SK-MEL-5 (cell line): ENCODE data around the gene EPHB2. TPM values are rescaled to one million over a fixed set of nuclear protein-coding genes. Genes with fewer than 3 reads are reported as not detected.

Source experiments
- DNase-seq: peaks from one replicate; pipeline ENCODE4 v3.0.0-alpha.2; 2016; ENCODE audit warnings: low read depth, low spot score
- in situ Hi-C: cut with HindIII; loops from 2 replicates; pipeline ENCODE4 v1.10.0; 2016; ENCODE audit warnings: low sequenced_read_pairs, high pct_unique_total_duplicates, low pct_unique_long_range_greater_than_20kb
- total RNA-seq: library from RNA; depleted of rRNA; stranded (reverse); fragments of >200 nt; shearing (Covaris generic); gene quantifications from 2 replicates; pipeline ENCODE4 v1.2.3, GENCODE V29; 2014

EPHB2 gene
- total RNA-seq, 1 experiment from 2014 or later, result 1.3 TPM

DNA sequence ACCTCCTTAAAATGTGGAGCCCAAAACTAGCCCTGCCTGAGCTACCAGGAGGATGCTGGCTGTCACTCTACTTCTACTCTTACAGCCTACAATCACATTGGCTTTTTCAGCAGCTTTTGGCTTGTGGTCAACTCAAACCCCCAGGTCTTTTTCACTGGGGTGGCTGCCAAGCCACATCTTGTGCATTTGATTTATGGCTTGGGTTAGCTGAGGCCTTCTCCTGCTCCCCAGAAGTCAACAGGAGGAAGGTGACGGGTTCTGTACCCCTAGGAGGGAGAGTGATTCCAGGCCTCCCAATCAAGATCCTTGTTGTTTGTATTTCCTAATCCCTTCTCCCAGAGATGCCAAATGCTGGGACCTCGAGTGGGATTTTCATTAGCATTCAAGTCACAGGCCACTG lies 137.8 kb downstream of the EPHB2 start:
- no peak for DNase-seq
- in situ Hi-C loops, result no loop called here

DNA sequence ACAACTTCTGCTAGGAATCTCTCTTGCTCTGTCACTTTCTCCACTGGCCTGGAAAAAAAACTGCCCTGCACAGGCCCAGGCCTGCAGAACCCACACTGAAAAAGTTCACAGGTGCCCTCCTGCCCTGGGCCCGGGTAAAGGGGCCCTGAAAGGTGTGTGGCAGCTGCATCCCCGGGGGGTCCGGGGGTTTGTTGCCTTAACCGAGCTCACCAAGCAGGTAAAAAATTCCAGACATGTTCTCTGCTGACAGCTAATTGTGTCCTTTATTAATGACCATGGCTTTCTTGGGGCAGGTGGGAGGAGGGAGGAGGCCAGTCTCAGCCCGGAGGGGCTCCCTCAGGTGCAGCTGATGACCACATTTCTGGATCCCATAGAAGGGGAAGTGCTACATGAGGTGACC lies 139.1 kb downstream of the EPHB2 start:
- no peak for DNase-seq
- in situ Hi-C loops, result no loop called here

DNA sequence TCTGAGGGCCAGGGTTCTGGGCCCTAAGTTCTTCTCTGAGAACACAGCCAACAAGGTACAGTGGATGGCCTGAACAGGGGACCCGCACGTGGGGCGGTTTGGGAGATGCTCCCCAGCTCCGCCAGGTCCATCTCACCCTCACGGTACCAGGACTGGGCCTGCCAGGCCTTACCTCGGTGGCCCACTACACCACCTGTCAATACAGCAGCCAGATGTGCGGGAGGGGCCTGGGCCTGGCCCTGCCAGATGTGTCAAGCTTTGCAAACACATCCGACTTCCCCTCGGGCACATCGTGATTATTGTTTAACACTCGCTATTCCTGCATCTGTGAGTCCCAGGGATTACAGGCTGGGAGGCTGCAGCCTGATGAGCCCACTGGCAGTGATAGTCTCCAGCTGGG lies 139.6 kb downstream of the EPHB2 start:
- in situ Hi-C loops, result no loop called here
- no peak for DNase-seq

DNA sequence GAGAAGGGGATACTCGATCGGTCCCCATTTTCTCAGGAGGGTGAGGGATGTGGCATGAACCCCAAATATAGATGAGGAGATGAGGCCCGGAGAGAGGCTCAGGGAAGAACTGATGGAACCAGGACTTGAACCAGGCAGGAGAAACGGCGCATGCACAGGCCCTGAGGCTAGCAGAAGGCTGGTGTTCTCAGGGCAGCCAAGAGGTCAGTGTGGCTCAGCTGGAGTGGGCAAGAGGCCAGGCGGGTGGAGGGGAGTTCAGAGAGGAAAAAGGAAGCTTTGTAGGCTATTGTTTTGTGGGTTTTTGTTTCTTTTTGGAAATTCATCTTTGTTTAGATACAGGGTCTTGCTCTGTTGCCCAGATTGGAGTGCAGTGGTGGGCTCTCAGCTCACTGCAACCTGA lies 140.0 kb downstream of the EPHB2 start:
- in situ Hi-C loops, result no loop called here
- no peak for DNase-seq

DNA sequence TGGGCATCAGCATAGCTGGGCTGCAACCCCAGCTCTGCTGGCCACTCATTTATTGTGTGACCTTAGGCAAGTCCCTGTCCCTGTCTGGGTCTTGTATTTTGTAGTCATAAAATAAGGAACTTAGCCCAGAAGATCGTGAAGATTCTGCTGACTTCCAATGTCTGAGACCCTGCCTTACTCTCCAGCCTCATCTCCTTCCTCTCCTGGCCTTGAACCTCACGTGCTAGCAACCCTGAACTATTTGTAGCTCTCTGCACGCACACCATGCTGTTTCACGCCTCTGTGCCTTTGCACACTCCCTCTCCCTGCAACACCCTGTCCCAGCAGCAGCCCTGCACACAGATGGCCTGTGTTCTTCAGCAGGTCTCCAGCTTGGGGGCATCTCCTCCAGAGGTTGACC lies 140.9 kb downstream of the EPHB2 start:
- in situ Hi-C loops, result no loop called here
- DNase-seq, result no peak

DNA sequence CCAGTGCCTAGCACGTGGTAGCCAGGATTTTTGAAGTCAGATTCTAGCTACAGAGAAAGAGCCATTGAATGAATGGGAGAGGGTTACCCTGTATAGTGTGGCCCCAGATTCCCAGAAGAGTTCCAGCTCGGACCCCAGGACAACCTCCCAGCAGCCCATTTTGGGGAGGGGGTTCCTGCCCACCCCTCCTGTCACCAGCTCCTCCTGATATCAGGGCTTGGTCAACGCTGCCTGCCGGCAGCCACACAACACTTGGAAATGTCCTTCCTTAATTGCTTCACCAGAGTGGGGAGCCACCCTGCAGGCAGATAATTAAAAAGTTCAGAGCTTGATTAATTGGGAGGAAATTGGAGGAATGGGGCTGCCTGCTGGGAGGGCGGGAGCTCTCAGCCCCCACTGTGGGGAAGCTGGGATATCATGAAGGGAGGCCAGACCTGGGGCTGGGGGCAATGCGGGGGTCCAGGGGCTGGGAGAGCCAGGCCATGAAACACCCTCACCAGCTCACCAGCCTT lies 141.6 kb downstream of the EPHB2 start:
- in situ Hi-C loops, result no loop called here
- no peak for DNase-seq

DNA sequence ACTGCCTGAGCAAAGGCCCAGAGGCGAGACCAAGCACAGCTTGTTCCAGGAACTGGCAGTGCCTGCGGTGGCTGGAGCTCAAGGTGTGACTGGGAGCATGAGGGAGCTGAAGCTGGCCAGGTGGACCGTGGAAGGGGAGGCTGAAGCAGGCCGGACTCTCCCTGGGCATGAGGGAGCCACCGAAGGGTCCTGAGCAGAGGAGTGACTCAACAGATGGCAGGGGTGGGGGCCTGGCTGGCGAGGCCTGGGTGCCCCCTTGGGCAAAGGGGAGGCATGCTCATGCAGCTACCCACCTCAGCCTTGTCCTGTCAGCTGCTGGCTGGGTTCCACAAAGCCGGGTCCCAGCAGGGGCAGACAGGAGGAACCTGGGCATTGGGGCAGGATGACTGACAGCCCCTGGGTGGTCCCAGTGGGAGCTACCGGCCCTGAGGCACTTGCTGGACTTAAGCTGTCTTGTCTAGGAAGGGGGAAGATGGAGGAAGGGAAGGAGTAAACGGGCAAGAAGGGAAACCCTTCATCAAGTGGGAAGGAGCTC lies 143.1 kb downstream of the EPHB2 start:
- no peak for DNase-seq
- in situ Hi-C loops, result no loop called here

DNA sequence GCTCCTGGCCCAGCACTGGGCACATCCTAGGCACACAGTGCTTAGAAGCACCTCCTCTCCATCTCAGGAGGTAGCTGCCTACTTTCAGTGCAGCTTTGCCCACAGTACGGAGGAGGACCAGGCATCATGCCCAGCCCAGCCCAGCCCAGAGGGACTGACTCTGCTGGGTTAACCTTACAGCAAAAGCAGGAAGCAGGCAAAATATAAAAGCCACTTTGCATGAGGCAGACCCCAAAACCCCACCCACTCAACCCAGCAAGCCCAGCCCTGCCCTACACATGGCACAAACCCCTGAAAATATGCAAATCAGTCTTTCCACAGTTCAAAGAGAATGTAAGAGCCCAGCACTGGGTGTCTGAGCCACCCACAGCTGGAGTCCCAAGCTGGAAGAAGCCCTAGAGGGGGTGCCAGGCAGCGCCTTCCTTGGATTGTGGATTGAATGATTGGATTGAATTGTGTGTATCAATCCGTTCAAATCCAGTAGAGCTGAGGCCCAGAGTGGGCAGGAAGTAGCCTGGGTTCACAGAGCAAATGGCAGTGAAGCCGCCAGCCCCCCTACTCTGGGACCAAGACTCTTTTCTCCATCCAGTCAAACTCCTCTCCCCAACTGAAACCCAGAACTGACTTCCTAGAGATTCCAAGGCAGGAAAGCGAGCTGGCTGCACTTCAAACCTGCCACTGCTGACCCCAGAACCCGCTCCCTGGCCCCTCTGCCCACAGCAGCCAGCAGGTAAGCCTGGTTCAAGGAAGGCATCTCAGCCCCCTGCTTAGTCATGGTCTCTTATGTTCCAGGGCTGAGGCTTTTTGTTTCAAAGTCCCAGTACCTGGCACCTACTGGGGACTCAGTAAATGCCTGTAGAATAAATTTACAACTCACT lies 144.3 kb downstream of the EPHB2 start:
- in situ Hi-C loops, result no loop called here
- DNase-seq, result no peak

DNA sequence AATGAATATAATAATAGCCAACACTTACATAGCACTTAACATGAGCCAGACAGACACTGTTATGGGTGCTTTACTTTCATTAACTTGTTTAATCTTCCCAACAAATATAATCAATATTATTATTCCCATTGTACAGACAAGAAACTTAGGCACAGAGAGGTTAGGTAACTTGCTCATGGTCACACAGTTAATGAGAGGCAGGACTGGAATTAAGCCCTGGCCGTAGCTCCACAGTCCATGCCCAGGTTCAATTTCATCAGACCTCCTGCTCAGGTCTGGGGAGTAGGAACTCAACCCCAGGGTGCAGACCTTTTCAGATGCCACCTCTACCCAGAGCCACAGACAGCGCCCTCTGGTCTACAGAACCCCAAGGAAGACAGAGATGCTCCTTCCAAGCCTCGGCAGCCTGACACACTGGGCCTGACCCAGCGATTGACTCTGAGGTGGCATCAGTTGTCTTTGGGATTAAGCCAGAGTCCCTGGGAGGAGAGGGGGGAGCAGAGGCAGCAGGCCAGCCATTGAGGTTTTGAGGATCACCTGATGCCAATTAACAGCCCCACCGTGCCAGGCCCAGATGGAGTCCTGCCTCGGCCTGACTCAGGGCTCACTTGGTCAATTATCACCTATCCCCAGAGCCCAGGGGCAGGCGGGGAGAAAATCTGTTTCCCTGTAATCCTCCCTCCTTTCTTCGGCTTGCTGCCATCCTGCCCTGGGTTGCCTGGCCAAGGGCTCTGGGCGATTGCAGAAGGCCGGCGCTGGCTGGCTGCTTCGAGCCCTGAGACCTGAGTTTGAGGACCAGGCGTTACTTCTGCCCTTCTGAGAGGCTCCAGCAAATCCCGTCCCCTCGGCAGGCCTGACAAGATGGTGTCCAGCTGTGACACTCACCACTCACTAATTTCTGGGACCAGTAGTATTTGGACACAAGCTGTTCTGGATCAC lies 145.3 kb downstream of the EPHB2 start:
- no peak for DNase-seq
- in situ Hi-C loops, result no loop called here

DNA sequence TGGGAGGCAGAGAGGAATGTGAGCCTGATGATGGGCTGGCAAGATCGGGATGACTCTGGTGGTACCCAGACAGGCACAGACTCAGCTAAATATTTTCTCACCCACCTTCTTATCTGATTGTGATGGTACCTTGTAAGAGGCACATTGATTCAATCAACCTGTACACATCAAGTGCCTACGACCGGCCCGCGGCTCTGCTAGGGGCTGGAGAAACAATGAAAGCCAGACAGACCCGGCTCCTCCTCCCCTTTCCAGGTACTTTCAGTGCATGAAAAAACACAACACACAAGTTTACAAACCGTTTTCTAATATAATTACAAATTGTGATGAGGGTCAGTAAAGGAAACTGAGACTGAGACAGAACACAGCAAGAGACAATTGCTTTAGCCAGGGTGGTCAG lies 147.0 kb downstream of the EPHB2 start:
- no peak for DNase-seq
- in situ Hi-C loops, result no loop called here

DNA sequence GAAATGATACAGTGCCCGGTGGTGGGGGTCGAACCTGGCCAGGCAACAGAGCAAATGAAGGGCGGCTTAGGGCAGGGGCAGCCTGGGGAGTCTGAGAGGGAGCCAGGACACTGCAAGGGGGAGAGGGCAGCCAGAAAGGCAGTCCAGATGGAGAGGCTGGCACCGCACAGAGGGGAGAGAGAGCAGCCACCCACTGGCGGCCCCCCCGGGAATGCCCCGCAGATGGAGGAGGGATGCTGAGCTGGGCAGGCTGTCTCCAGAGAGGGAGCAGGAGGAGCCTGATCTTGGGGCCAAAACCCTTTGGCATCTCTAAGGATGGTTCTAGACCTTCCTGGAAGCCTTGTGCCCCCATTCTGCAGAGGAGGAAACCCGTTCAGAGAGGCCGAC lies 149.8 kb downstream of the EPHB2 start:
- in situ Hi-C loops, result no loop called here
- DNase-seq, result no peak

DNA sequence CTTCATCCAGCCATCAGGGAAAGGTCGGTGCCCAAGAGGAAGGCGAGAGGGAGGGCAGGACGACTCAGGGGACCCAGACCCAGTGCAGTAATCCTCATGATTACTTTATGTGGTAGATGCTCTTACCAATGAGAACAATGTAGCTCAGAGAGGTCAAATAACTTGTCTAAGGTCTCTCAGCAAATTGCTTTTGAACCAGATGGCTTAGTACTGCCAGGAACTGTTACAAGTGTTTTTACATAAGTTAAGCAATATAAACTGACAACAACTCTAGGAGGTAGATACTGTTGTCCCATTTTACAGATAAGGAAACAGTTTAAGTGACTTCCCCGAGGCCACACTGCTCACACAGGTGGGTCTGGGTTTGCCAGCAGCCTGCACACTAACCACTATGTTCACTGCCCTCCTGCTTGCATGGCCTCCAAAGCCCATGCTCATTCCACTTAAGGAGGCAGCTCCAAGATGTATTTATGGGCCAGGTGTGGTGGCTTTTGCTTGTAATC lies 150.3 kb downstream of the EPHB2 start:
- in situ Hi-C loops, result no loop called here

DNA sequence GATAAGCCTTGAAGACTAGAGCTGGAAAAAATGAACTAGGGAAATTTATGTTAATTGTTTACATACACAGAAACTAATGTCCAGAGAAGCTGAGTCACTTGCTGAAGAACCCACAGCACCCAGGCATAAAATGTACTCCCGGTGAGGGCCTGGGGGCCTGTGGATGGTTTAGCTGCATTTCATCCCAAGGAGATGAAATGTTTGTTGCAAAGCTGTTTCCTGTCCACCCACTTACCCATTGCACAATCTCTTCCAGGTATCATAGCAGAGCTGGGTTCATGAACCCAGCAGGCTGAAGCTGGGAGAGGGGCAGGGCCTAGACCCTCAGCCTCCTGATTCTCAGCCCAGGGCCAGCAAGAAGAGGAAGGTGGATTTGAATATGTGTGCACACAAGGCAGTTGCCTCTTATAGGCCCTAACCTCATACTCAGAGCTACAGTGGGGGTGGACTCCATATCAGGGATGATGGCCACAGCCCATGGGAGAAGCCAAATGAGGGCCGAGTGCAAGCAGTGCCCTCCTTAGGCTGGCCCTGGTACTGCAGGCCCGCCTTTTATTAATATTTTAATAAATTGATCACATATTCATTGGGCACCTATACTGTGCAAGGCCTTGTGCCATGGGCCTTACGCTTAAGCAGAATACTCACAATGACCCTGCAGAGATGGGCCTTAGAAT lies 151.3 kb downstream of the EPHB2 start:
- in situ Hi-C loops, result no loop called here

More for the DNA sequence above, 150.3 kb downstream of the EPHB2 start:
- DNase-seq, result no peak

DNA sequence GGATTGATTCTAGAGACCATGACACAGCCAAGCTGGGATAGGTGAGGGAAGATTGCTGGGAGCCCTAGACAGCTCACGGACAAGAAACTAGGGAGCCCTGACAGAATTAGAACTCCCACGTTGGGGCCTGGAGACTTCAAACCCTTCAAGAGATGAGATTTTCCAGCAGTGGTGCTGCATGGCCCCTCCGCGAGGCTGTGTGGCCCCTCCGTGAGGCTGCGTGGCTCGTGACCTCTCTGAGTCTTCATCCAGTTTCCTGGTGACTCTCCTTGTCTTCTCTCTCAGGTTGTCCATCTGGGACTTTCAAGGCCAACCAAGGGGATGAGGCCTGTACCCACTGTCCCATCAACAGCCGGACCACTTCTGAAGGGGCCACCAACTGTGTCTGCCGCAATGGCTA lies 152.1 kb downstream of the EPHB2 start:
- in situ Hi-C loops, result no loop called here
- no peak for DNase-seq

More for the DNA sequence above, 151.3 kb downstream of the EPHB2 start:
- DNase-seq, result peak; percentile 50

DNA sequence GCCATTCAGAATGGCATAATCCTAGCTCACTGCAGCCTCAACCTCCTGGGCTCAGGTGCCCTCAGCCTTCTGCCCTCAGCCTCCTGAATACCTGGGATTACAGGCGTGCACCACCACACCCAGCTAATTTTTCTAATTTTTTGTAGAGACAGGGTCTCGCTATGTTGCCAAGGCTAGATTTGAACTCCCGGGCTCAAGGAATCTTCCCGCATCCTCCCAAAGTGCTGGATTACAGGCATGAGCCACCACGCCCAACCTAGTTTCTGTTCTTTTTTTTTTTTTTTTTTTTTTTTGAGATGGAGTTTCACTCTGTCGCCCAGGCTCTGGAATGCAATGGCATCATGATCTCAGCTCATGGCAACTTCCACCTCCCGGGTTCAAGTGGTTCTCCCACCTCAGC lies 153.1 kb downstream of the EPHB2 start:
- in situ Hi-C loops, result no loop called here
- no peak for DNase-seq

DNA sequence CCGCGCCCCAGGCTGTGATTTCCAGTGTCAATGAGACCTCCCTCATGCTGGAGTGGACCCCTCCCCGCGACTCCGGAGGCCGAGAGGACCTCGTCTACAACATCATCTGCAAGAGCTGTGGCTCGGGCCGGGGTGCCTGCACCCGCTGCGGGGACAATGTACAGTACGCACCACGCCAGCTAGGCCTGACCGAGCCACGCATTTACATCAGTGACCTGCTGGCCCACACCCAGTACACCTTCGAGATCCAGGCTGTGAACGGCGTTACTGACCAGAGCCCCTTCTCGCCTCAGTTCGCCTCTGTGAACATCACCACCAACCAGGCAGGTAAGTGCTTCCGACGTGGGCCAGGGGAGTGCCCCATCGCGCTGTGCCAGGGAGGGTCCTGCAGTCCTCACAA lies 154.2 kb downstream of the EPHB2 start:
- in situ Hi-C loops, result no loop called here
- no peak for DNase-seq

DNA sequence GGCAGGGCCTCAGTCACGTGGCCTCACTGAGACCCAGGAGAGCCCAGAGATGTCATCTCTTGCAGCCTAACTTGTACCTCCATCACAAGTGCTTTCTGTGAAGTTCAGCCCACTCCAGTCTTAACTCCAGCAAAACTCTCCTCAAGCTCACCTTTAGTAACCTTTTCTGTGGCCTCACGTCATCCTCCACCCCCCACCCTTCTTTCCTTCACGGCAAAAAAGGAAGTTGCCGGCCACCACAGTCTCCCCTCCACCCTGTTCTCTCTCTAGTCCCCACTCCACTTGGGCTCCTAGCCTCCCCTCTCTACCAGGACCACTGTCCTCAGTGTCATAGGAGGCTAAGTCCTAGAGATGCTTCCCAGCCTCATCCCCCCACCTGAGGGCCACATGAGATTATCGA lies 155.1 kb downstream of the EPHB2 start:
- in situ Hi-C loops, result no loop called here
- DNase-seq, result no peak
